Posterior cingulate gyrus (tissue), 11 donors: ENCODE measurements around the gene TMEM82.

ENCODE experiments used
- DNase-seq, 10 donors: peaks; one replicate each; pipeline versions ENCODE4 v3.0.0 to v3.0.0-alpha.2; 2020 to 2021; ENCODE audit warnings: mixed read lengths in 3 of 10
- intact Hi-C: fragments of 100-400 bp; cut with DNase I; formaldehyde crosslinking; loops from one replicate; pipeline ENCODE4 v1.15.1; 2023

The TMEM82 gene

DNA sequence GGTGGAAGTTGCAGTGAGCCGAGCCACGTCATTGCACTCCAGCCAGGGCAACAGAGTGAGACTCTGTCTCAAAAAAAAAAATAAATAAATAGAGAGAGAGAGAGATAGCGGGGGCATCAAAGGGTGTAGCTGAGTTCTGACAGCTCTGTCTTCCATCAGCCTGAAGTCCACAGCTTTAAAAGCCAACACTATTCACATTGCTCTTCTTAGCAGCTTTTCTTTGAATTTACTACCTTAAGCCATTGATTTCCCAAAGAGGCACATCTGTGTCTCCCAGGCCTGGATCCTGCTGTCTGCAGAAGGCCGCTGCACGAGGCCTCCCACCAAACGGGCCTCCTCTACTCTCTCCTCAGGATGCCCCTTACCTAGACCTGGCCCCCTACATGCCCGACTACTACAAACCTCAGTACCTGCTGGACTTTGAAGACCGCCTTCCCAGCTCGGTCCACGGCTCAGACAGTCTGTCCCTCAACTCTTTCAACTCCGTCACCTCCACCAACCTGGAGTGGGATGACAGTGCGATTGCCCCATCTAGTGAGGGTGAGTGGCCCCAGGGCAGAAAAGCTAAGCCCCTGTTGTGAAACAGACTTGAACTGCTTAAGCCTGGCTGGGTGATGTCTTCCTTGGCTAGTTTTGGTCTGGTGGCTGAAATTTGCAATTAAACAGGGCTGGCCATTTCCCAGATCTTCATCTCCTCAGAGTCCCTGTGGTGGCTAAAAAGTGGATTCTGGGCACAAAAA is 22.7 kb upstream of the TMEM82 start:
- intact Hi-C loops: no loop called here
- peak in 1 of 10 donors; percentile 48 for DNase-seq

DNA sequence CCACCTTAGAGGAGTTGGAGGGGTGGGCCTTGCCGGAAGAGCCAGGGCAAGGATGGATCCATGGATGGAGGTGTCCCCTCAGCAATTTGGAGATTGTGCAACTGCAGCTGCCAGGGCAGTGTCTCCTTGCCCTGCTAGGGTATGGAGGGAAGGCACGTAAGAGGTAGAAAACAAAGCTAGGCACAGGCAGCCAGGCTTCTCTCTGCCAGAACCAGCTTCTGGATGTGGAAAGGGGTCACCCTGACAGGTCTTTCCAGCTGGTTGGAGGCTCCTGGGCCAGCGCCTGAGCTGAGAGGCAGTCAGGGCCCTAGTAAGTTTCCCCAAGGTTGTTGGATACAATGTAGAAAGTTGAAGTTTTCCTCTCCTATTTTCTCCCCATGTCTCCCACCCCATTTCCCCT is 21.4 kb upstream of the TMEM82 start:
- intact Hi-C loops: no loop called here
- DNase-seq: no peak

DNA sequence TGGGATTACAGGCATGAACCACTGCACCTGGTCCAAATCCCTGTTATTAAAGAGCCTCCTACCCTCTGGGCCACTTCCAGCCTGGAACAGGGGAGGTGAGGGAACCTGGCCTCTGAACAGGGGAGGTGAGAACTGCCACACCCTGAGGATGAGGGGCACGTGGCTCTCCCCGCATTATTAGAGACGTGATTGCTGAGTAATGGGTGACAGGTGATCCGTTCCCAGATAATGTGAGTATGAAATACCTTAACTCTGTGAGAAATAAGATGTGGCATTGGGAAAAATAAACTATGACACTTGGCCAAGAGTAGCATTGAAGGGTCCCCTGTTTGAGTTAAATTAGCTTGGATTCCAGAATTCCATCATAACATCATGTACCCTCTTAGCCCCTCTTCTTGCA is 19.9 kb upstream of the TMEM82 start:
- no peak for DNase-seq
- intact Hi-C loops: no loop called here

DNA sequence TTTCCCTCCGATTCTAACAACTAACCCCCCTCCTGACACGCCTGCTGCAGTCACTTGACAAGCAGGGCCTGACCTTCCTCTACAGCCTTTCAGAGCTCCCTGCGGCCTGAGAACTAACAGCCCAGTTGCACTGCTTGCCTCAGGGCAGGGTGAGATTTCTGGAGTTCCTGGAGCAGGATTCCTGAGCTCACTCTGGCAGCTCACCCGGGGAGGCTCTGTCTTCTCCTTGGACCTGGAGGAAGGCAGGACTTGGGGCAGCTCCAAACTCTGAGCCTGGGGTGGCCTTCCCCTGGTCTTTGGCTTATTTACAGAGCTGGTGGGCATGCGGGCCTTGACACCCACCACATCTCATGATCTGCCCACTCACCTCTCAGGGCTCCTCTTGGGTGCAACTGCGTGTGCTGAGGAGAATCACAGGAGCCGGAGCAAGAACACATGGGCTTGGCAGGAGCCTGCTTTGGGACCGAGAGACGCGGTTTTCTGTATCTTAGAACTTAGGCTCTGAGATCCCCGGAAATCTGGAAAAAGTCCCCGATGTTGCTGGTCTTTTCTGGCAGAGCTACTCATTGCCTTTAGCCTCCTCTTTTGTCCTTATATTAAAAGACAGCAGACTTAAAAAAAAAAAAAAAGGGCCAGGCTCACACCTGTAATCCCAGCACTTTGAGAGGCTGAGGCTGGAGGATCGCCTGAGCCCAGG is 19.3 kb upstream of the TMEM82 start:
- no peak for DNase-seq

DNA sequence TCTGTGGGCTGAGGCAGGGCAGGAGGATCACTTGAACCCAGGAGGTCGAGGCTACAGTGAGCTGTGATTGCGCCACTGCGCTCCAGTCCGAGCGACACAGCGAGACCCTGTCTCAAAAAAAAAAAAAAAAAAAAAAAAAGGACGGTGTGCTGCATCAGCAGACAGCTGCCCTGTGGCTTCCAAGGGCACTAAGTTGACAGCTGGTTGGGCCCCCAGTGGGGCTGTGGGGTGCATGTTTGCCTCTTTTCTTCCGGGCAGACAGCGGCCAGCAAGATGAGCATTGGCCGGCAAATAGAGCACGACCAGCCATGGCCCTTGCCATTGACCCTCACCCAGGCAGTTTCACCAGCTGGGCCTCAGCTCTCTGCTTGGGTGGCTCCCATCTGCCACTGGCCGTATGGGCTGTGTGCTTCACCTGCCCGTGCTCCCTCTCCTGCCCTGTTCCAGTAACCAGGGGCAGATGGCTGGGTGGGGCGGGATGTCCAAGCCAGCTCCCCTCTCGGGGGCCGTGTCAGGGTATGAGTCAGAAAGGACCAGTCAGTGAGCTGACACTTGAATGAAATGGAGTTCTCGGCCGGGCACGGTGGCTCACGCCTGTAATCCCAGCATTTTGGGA is 18.6 kb upstream of the TMEM82 start:
- intact Hi-C loops: no loop called here
- DNase-seq: no peak

More for the DNA sequence above, 19.3 kb upstream of the TMEM82 start:
- intact Hi-C loops: no loop called here

DNA sequence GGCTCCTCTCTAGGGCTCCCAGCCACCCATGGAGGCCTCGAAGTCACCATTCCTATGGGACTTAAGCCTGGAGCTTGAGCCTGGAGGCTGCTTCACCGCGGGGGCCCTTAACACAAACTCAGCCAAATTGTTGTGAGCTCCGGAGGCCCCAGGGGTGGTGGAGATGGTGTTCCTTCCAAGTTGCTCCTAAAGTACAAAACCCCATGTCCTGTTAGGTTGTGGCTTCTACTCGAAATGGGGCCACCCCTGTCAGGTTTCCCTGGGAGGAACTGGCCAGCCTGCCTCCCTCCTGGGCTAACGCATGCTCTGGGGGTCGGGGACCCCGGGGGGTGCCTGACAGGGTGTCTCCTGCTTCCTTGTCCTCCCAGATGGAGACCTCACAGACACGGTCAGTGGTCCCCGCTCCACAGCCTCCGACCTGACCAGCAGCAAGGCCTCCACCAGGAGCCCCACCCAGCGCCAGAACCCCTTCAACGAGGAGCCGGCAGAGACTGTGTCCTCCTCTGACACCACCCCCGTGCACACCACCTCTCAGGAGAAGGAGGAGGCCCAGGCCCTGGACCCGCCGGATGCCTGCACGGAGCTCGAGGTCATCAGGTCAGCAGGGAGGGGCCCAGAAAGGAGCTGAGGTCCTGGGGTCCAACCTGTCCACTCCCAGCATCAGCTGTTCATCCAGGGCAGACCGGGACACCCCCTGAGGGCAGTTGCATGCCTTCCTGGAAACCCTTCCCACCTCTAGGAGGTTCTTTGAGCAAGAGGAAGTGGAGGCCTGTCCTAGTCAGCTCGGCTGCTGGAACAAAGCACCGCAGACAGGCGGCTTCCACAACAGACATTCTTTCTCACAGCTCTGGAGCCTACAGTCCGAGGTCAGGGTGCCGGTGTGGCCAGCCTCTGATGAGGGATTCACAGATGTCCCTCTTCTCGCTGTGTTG is 17.1 kb upstream of the TMEM82 start:
- intact Hi-C loops: no loop called here
- DNase-seq: no peak

DNA sequence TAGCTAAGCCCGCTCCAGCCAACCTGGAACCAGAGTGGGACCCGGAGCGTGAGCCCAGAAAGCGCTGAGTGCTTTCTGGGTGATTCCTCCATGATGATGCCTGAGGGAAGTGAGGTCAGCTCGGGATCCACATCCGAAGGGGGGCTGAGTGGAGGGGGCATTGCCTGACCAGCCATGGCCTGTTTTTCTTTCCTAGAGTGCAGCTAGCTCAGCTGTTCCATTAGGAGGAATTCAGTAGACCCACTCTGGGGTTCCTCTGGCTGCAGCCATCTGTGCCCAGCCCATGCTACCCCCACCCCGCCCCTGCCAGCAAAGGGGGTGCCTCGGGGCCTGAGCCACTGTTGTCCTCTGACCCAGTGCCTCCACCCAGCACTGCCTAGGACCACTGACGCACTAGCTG is 15.8 kb upstream of the TMEM82 start:
- peak in 1 of 10 donors; percentile 63 for DNase-seq
- intact Hi-C loops: no loop called here

DNA sequence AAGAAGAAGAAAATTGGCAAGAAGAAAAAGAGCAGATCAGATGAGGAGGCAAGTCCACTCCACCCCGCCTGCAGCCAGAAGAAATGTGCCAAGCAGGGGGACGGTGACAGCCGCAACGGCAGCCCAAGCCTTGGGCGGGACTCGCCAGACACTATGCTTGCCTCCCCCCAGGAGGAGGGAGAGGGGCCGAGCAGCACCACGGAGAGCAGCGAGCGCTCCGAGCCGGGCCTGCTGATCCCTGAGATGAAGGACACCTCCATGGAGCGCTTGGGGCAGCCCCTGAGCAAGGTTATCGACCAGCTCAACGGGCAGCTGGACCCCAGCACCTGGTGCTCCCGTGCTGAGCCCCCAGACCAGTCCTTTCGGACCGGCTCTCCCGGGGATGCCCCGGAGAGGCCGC is 15.3 kb upstream of the TMEM82 start:
- intact Hi-C loops: no loop called here
- DNase-seq: peak in 1 of 10 donors; percentile 61

DNA sequence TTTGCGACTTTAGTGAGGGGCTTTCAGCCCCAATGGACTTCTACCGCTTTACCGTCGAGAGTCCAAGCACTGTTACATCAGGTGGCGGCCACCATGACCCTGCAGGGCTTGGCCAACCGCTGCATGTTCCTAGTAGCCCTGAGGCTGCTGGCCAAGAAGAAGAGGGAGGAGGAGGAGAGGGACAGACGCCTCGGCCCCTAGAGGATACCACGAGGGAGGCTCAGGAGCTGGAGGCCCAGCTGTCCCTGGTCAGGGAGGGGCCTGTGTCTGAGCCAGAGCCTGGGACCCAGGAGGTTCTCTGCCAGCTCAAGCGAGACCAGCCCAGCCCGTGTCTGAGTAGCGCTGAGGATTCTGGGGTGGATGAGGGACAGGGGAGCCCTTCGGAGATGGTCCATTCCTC is 14.9 kb upstream of the TMEM82 start:
- DNase-seq: peak in 1 of 10 donors; percentile 70
- intact Hi-C loops: no loop called here

DNA sequence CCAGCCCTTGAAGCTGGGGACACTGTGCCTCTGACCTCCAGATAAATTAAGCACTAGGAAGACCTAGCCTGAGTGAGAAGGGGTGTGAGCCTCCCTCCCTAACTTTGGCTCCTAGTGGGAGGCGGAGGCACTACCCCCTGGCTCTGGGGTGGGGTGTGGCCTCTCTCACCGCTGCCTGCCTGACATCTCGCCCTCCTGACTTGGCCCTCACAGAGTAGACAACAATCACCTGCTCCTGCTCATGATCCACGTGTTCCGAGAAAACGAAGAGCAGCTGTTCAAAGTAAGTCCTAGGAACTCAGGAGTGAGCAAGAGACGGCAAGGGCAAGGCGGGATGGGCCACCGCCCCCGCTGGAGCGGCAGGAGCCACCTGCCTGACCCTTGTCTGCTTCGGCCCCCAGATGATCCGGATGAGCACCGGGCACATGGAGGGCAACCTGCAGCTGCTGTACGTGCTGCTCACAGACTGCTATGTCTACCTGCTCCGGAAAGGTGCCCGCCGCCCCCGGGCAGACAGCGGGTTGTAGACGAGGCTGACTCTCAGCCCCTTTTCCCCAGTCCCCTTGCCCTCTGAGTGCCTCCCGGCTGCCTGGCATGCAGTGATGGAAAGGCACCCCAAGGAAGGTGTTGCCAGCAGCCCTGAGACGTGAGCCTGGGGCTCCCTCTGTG is 14.3 kb upstream of the TMEM82 start:
- intact Hi-C loops: no loop called here
- DNase-seq: no peak

DNA sequence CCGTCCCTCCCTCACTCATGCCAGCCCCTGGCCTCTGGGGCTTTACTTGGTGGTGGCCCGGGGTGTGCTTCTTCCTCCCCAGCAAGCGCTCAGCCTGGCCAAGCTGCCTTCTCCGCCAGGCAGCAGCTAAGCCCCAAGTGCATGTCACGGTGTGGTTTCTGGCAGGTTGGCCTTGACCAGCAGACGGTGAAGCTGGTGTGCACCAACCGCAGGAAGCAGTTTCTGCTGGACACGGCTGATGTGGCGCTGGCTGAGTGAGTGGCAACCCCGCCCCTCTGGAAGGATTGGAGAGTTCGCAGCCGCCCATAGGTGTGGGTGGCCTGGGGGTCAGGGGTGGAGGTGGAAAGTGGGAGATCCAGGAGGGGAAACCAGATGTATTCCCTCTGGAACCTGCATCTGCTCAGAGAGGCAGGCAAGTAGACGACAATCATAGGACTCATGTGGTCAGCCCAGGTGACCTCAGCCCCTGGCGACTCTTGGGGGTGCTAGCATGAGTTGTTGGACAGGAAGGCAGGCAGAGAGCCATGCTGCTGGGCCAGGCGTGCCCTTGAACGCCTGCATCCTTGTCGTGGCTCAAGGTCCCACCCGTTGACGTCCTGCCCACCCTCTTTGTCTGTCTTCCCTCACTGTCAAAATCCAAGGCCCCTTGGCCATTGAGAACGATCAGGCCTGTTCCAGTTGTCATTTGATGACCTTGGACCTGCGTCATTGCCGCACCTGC is 13.2 kb upstream of the TMEM82 start:
- no peak for DNase-seq
- intact Hi-C loops: no loop called here

DNA sequence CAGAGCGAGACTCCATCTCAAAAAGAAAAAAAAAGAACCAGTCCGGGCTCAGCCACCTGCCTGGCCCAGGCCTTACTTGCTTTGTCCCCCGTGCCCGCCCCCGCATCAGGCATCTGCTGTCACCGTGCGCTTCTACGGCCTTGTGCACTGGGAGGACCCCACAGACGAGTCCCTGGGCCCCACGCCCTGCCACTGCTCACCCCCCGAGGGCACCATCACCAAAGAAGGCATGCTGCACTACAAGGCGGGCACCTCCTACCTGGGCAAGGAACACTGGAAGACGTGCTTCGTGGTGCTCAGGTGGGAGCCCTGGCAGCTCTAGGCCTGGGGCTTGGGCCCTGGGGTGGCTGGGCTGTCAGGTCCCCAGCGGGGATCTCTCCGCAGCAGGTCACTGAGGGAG is 11.9 kb upstream of the TMEM82 start:
- no peak for DNase-seq
- intact Hi-C loops: no loop called here

DNA sequence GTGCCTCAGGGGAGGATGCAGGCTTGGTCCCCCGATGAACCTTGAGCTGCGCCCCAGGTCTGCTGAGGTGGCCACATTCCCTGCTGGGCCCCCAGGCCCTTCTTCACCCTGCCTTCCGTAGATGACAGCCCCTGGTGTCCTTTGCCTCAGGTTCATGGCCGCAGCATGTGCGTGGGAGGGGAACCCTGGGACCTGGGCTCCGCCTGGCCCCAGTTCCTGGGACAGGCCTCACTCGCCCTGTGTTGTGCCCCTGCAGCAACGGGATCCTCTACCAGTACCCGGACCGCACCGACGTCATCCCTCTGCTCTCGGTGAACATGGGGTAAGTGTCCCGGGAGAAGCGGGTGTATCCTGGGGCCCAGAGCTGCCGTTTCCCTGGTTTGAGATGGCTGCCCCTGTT is 11.4 kb upstream of the TMEM82 start:
- intact Hi-C loops: no loop called here
- peak in 1 of 10 donors; percentile 72 for DNase-seq

DNA sequence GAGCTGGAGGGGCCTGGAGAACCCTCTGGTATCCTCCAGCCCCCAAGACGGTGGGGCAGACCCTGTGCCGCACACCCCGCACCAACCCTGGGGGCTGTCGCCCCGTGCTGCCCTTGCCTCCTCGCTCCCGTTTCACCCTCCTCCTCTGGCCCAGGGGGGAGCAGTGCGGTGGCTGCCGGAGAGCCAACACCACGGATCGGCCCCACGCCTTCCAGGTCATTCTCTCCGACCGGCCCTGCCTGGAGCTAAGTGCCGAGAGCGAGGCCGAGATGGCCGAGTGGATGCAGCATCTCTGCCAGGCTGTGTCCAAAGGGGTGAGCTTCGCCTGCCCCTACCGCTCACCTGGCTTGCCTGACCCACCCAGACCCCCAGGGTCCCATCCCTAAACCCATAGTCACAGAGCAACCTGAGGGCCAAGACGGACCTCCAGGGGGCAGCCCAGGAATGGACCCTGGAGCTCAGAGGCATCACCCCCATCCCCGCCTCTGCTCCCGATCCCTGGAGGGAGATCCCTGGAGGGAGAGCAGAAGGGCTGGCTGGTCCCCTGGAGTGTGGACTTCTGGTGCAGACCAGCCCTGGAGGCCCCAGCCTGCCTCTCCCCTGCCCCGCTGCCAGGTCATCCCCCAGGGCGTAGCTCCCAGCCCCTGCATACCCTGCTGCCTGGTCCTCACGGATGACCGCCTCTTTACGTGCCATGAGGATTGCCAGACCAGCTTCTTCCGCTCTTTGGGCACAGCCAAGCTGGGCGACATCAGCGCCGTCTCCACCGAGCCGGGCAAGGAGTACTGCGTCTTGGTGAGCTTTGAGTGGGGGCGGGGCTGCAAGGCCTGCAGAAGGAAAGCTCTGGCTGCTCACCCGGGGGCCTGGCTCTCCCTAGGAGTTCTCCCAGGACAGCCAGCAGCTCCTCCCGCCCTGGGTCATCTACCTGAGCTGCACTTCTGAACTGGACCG is 10.3 kb upstream of the TMEM82 start:
- peak in 1 of 10 donors; percentile 80 for DNase-seq
- intact Hi-C loops: no loop called here

DNA sequence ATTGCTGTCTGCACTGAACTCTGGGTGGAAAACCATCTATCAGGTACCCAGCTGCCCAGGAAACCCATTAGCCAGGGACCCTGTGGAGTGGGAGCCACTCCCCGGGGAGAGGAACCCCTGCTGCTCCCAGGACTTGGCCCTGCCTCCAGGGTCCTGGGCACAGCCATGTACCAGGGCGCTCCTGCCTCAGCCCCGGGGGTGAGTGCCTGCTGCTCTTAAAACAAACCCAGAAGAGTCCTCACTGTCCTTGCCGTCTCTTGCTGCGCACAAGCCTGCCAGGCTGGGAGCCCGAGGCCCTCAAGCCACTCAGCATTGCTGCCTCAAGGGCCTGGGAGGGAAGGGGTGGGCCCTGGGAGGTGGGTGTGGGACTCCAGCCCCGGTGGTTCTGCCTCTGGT is 9.6 kb upstream of the TMEM82 start:
- peak in 1 of 10 donors; percentile 38 for DNase-seq

DNA sequence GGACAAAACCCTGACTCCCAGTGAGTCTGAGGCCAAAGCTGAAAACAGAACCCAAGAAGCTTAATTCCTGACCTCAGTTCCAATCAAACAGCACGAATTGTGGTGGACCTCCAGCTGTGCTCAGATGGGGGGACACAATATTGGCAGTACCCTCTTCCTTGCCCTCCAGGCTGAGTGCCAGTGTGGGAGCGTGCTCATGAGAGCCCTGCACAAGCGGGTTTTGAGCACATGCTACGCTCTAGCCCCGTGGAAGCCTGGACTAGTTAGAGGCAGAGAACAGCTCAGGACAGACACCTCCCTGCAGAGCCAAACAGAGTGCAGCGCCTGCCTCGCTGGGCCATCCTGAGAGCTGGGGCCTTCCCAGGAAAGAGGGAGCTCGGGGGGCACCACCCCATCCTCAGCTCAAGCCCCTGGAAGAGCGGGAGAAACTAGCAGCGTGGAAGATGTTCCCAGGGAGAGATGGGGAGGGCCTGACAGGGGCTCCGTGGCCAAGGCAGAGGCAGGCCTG is 9.0 kb upstream of the TMEM82 start:
- DNase-seq: peak in 1 of 10 donors; percentile 68
- intact Hi-C loops: no loop called here

More for the DNA sequence above, 9.6 kb upstream of the TMEM82 start:
- intact Hi-C loops: no loop called here

DNA sequence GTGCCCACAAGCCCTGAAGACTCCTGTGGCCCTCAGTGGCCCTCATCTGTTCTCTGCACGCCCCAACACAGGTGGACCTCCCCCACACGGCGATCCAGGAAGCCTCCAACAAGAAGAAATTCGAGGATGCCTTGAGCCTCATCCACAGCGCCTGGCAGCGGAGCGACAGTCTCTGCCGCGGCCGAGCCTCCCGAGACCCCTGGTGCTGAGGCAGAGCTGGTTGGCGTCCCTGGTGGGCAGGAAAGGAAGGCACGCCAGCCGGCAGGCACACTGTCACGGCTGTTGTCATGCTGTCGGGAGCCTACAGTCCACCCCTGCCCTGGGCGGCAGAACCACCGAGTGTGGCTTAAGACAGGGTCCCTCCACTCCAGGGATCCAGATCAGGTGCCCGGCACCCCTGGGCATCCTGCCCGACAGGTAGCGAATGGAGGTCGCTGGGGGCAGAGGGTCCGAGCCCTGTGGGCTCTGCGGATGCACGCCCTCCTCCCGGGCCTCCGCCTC is 8.5 kb upstream of the TMEM82 start:
- intact Hi-C loops: no loop called here
- DNase-seq: peak in 1 of 10 donors; percentile 83

DNA sequence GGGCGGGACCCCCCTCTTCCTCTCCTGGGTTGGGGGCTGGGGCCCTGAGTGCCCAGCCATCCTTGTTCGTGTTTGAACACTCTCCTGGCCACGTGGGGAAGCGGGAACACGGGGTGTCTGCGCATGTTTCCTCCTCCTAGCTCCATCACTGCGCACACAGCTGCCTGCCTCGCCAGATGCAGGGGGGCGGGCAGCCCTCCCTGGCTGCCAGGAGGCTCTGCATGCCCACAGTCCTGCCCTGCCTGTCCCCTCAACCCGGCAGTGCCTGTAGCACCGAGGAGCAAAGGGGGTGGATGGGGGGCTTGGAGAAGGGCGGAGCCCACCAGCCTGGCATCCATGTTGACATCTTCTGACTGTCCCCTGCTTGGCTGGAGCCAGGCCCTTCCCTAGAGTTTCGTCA is 8.0 kb upstream of the TMEM82 start:
- peak in 1 of 10 donors; percentile 21 for DNase-seq
- intact Hi-C loops: no loop called here
